GM12864 (cell line): ENCODE measurements around the gene ERBB3.

Experiments
- DNase-seq: peaks from one replicate; pipeline ENCODE4 v3.0.0-alpha.2; 2011; ENCODE audit warnings: low read depth
- H3K4me3 ChIP-seq: 2 replicates; pipeline ENCODE4 v1.5.1; 2011; ENCODE audit warnings: mild to moderate bottlenecking, low read depth, low read length, control low read depth
- TF ChIP-seq, protein P1 (sequence below): IDR thresholded peaks from 2 replicates; pipeline ENCODE4 v1.5.1; 2011; ENCODE audit warnings: low read depth, mild to moderate bottlenecking, moderate library complexity, low read length, control low read depth, inconsistent platforms; ENCODE audit errors: missing control alignments

Gene ERBB3

GRCh38 chr12:56146492-56147460 is 66.8 kb downstream of the ERBB3 start:
- DNase-seq: no peak
- TF ChIP-seq, protein P1, sequence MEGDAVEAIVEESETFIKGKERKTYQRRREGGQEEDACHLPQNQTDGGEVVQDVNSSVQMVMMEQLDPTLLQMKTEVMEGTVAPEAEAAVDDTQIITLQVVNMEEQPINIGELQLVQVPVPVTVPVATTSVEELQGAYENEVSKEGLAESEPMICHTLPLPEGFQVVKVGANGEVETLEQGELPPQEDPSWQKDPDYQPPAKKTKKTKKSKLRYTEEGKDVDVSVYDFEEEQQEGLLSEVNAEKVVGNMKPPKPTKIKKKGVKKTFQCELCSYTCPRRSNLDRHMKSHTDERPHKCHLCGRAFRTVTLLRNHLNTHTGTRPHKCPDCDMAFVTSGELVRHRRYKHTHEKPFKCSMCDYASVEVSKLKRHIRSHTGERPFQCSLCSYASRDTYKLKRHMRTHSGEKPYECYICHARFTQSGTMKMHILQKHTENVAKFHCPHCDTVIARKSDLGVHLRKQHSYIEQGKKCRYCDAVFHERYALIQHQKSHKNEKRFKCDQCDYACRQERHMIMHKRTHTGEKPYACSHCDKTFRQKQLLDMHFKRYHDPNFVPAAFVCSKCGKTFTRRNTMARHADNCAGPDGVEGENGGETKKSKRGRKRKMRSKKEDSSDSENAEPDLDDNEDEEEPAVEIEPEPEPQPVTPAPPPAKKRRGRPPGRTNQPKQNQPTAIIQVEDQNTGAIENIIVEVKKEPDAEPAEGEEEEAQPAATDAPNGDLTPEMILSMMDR: no peak

DNA sequence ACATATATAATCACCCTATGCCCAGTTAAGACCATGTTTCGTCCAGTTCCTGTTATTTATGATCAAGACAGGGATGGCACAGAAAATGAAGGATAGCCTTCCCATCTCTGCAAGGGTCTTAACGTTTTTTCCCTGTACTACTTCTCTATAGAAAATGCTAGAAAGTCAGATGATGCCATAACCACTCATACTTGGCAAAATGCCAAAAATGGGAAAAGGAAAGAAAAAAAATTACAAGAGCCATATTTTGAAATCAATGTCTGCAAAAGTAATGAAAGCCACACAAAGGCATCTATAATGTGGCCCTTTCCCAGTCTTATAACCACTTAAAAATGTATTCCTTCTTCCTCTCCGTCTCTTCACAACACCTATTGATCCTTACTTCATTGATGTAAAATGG is 70.6 kb downstream of the ERBB3 start:
- no peak for DNase-seq
- TF ChIP-seq, protein P1: no peak
- H3K4me3 ChIP-seq: no peak overlapping the region

More at GRCh38 chr12:56146492-56147460, 66.8 kb downstream of the ERBB3 start:
- no peak overlapping the region for H3K4me3 ChIP-seq

DNA sequence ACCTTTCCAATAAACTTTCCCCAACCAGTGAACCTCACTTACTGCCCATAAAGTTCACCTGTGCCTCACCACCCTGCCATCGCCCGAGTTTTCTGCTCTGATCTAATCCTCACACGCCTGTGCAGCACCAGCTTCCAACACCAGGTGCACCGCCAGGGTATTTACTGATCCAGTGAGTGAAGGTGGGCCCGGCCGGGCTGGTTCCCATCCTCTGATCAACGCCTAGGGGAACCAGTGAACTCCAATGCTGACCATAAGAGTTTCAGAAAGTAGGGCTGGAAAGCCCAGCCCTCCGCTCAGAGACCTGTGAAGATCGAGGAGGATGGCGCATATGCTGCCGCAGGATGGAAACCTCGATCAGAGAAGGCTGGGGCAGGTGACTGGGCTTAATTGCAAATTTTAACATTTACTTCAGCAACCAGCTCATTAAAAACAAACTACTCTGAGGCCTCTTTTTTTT is 71.7 kb downstream of the ERBB3 start:
- DNase-seq: no peak
- peak overlapping the region; percentile 74 for H3K4me3 ChIP-seq
- TF ChIP-seq, protein P1: peak; percentile 61

DNA sequence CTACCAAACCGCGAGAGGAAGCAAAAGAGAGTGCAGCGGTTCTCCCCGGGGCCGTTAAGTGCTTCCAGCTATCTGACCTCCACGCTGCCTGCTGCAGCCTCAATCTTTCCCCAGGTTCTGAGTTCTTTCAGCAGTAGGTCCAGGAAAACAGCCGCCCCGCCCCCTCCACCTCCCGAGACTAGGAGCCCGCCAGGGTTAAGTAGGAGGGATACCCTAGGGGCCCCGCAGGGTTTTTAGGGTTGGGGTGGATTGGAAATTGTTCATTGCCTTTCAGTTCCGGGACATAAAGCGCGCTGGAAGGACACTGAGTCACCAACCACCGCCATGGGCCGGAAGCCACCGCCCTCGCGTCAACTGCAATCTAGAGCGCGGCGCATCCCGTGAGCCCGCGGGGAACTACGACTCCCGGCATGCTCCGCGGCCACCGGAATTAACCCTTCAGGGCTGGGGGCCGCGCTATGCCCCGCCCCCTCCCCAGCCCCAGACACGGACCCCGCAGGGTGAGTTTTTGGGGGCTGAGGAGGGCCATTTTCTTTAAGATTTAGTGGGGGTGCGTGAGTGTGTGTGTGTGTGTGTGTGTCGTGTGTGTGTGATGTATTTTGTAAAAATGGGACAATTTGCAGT is 72.3 kb downstream of the ERBB3 start, which contains the start of gene MYL6B:
MYL6B (plus strand) TSS at position 456 of the 624 bp plus-strand sequence. CDS start 1,332 bp downstream, outside the sequence.
- DNase-seq: peak; percentile 74
- TF ChIP-seq, protein P1: no peak

More for the DNA sequence above, 72.3 kb downstream of the ERBB3 start, which contains the start of gene MYL6B:
- H3K4me3 ChIP-seq: peak within 1 kb of the TSS; percentile 74
